Endothelial cell of umbilical vein (primary cell): Measurements from ENCODE around the gene CALN1.

ENCODE experiments used
- CTCF ChIP-seq, 2 donors: IDR thresholded peaks; 1 replicate in 1 of 2; 2 replicates in 1 of 2; pipeline ENCODE4 v1.5.1; 2011; ENCODE audit warnings: low read length in 2 of 2, mild to moderate bottlenecking in 2 of 2, moderate library complexity in 2 of 2, control low read depth in 1 of 2, inconsistent platforms in 1 of 2, low read depth in 1 of 2; ENCODE audit not compliant: insufficient read depth in 1 of 2; ENCODE audit errors: extremely low read depth in 1 of 2
- EZH2 ChIP-seq: IDR thresholded peaks from 2 replicates; pipeline ENCODE4 v1.6.1; 2012; ENCODE audit warnings: borderline replicate concordance, low read depth, mild to moderate bottlenecking, moderate library complexity, low read length, inconsistent platforms; ENCODE audit not compliant: severe bottlenecking

DNA sequence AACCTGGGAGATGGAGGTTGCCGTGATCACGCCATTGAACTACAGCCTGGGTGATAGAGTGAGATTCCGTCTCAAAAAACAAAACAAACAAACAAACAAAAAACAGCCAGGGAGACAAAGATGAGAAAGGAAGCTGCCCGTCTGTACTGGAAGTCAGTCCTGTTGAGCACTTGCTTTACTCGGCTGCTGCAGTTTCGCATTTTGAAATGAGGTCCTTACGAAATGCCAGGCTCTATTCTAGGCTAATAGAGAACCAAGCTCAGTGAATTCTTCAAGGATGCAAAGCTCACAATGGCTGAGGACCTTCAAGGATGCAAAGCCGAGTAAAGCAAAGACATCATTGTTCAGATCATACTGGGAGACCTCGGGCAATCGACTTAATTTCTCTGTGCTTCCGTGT, 333.3 kb downstream of the CALN1 start:
- no peak for TF ChIP-seq EZH2
- no peak for TF ChIP-seq CTCF (IDR thresholded peaks at IDR 0.05; ENCODE audit: extremely low read depth in 1 of 2, insufficient read depth in 1 of 2, low read depth in 1 of 2, low read length in 2 of 2)
